HCT116 (cell line): ENCODE data around the gene ZSCAN9. TPM values are rescaled to one million over a fixed set of nuclear protein-coding genes. Genes with fewer than 3 reads are reported as not detected.

ENCODE experiments used
- ATAC-seq: fragments of 200-7000 bp; cut with Tn5 transposase; 2 replicates; pipeline ENCODE4 v1.9.1; 2020; ENCODE audit warnings: mild to moderate bottlenecking, moderate library complexity
- Bru-seq: library from RNA; stranded (reverse); fragments of 400-500 nt; gene quantifications from one replicate; lab custom pipeline; 2021; lab: Mats Ljungman, UMichigan
- BruChase-seq, 2 experiments: library from RNA; stranded (reverse); fragments of 400-500 nt; gene quantifications; one replicate each; lab custom pipeline; 2021; lab: Mats Ljungman, UMichigan
- BruUV-seq: library from RNA; stranded (reverse); fragments of 400-500 nt; replicated peaks from 2 replicates; lab custom pipeline; 2021; lab: Mats Ljungman, UMichigan
- CTCF ChIA-PET: fragments of 300-600 bp; sonication (Branson Sonifier 250); formaldehyde crosslinking; loops from one replicate; lab custom pipeline; 2021; ENCODE audit warnings: antibody characterized with exemption; lab: Charles Lee
- POLR2A ChIA-PET: fragments of 300-600, 350-600 bp; sonication (Branson Sonifier 250); formaldehyde crosslinking; loops from one replicate; lab custom pipeline; 2021; ENCODE audit warnings: antibody characterized with exemption; lab: Charles Lee
- RAD21 ChIA-PET, 2 experiments: fragments of 300-600 bp; sonication (Branson Sonifier 250); formaldehyde crosslinking; loops; one replicate each; lab custom pipeline; 2023; ENCODE audit warnings: low total read pairs in 2 of 2; ENCODE audit not compliant: uncharacterized antibody in 2 of 2, unreplicated experiment in 2 of 2, low non-redundant PET in 1 of 2; lab: Charles Lee
- DNase-seq: peaks from one replicate; pipeline ENCODE4 v3.0.0-alpha.2; 2010; ENCODE audit warnings: low read depth, low spot score
- H2AFZ ChIP-seq: fragments of 200-600 bp; shearing (Covaris generic), sonication (generic); 2 replicates; pipeline ENCODE4 v1.6.1; 2017; ENCODE audit warnings: low read depth, mixed run types, mixed read lengths, antibody characterized with exemption, low read length; ENCODE audit not compliant: poor library complexity, severe bottlenecking
- H3K27ac ChIP-seq: 2 replicates; pipeline ENCODE4 v1.5.1; 2012; ENCODE audit warnings: low read depth, low read length
- H3K27me3 ChIP-seq: fragments of 200-600 bp; sonication (generic); 2 replicates; pipeline ENCODE4 v1.6.1; 2016; ENCODE audit warnings: mixed run types, low read length, mixed read lengths; ENCODE audit not compliant: insufficient read depth
- H3K36me3 ChIP-seq, 2 experiments: fragments of 200-500 bp in 1 of 2; fragments of 200-600 bp in 1 of 2; sonication (Bioruptor generic) in 1 of 2; sonication (generic) in 1 of 2; 2 replicates each; pipeline versions ENCODE4 v1.5.1 to v1.6.1; 2014 to 2016; ENCODE audit warnings: low read length in 2 of 2, inconsistent platforms in 1 of 2, mixed read lengths in 1 of 2, mixed run types in 1 of 2; ENCODE audit not compliant: insufficient read depth in 2 of 2, control insufficient read depth in 1 of 2
- H3K4me1 ChIP-seq, 2 experiments: fragments of 200-600 bp in 1 of 2; sonication (generic) in 1 of 2; 2 replicates each; pipeline versions ENCODE4 v1.5.1 to v1.6.1; 2012 to 2017; ENCODE audit warnings: low read length in 2 of 2, inconsistent platforms in 1 of 2, mild to moderate bottlenecking in 1 of 2, mixed read lengths in 1 of 2, mixed run types in 1 of 2, moderate library complexity in 1 of 2; ENCODE audit not compliant: insufficient read depth in 2 of 2, control insufficient read depth in 1 of 2
- H3K4me2 ChIP-seq: fragments of 200-600 bp; sonication (generic); 2 replicates; pipeline ENCODE4 v1.6.1; 2017; ENCODE audit warnings: mixed run types, low read length, mixed read lengths
- H3K4me3 ChIP-seq, 2 experiments: fragments of 200-600 bp in 1 of 2; sonication (generic) in 1 of 2; replicated peaks in 1 of 2; 2 replicates each; pipeline ENCODE4 v1.5.1; 2011 to 2016; ENCODE audit warnings: low read length in 2 of 2, control low read depth in 1 of 2, low read depth in 1 of 2, mild to moderate bottlenecking in 1 of 2, mixed read lengths in 1 of 2, mixed run types in 1 of 2
- H3K79me2 ChIP-seq: fragments of 200-600 bp; sonication (generic); 2 replicates; pipeline ENCODE4 v1.6.1; 2017; ENCODE audit warnings: mild to moderate bottlenecking, mixed run types, low read length, moderate library complexity, mixed read lengths; ENCODE audit not compliant: insufficient read depth
- H3K9ac ChIP-seq: fragments of 200-600 bp; sonication (generic); 2 replicates; pipeline ENCODE4 v1.6.1; 2016; ENCODE audit warnings: low read length, mixed read lengths
- H3K9me2 ChIP-seq: fragments of 200-600 bp; sonication (generic), shearing (Covaris generic); 2 replicates; pipeline ENCODE4 v1.6.1; 2017; ENCODE audit warnings: mixed run types, mild to moderate bottlenecking, moderate library complexity; ENCODE audit not compliant: insufficient read depth
- H3K9me3 ChIP-seq, 2 experiments: fragments of 200-500 bp in 1 of 2; fragments of 200-600 bp in 1 of 2; sonication (Bioruptor generic) in 1 of 2; sonication (generic) in 1 of 2; 2 replicates each; pipeline ENCODE4 v1.6.1; 2014 to 2017; ENCODE audit warnings: low read length in 2 of 2, mixed read lengths in 2 of 2, inconsistent platforms in 1 of 2, low read depth in 1 of 2, mild to moderate bottlenecking in 1 of 2, mixed run types in 1 of 2, moderate library complexity in 1 of 2; ENCODE audit not compliant: control insufficient read depth in 1 of 2, insufficient read depth in 1 of 2
- H4K20me1 ChIP-seq: fragments of 200-600 bp; sonication (generic), shearing (Covaris generic); 2 replicates; pipeline ENCODE4 v1.6.1; 2017; ENCODE audit warnings: mixed run types, mild to moderate bottlenecking, moderate library complexity; ENCODE audit not compliant: insufficient read depth
- ATF3 ChIP-seq: IDR thresholded peaks from 2 replicates; pipeline ENCODE4 v1.6.1; 2012
- CBX3 ChIP-seq: IDR thresholded peaks from 2 replicates; pipeline ENCODE4 v1.6.1; 2012; ENCODE audit warnings: low read depth
- CEBPB ChIP-seq: IDR thresholded peaks from 2 replicates; pipeline ENCODE4 v1.6.1; 2012; ENCODE audit warnings: low read depth
- CTCF ChIP-seq, 3 experiments: fragments of 200-600 bp in 1 of 3; sonication (generic) in 1 of 3; IDR thresholded peaks in 2 of 3; conservative IDR thresholded peaks in 1 of 3; 2 replicates each; pipeline ENCODE4 v1.5.1; 2012 to 2017; ENCODE audit warnings: low read depth in 2 of 3, low read length in 2 of 3, antibody characterized with exemption in 1 of 3, borderline replicate concordance in 1 of 3, control low read depth in 1 of 3, mild to moderate bottlenecking in 1 of 3, mixed read lengths in 1 of 3, mixed run types in 1 of 3, moderate library complexity in 1 of 3; ENCODE audit not compliant: insufficient read depth in 1 of 3
- EGR1 ChIP-seq: IDR thresholded peaks from 2 replicates; pipeline ENCODE4 v1.6.1; 2012; ENCODE audit warnings: low read depth
- ELF1 ChIP-seq: IDR thresholded peaks from 2 replicates; pipeline ENCODE4 v1.6.1; 2012; ENCODE audit warnings: low read depth, borderline replicate concordance
- EZH2 ChIP-seq: fragments of 200-600 bp; sonication (generic); IDR thresholded peaks from 2 replicates; pipeline ENCODE4 v1.6.1; 2017; ENCODE audit warnings: antibody characterized with exemption, mixed run types
- EZH2phosphoT487 ChIP-seq: fragments of 200-600 bp; IDR thresholded peaks from 2 replicates; pipeline ENCODE4 v1.6.1; 2018; ENCODE audit warnings: antibody characterized with exemption, borderline replicate concordance
- FOSL1 ChIP-seq: IDR thresholded peaks from 2 replicates; pipeline ENCODE4 v1.6.1; 2012; ENCODE audit warnings: low read depth
- JUND ChIP-seq: IDR thresholded peaks from 2 replicates; pipeline ENCODE4 v1.6.1; 2012
- MAX ChIP-seq: IDR thresholded peaks from 2 replicates; pipeline ENCODE4 v1.6.1; 2012
- POLR2A ChIP-seq: IDR thresholded peaks from 2 replicates; pipeline ENCODE4 v1.7.0; 2011; ENCODE audit warnings: borderline replicate concordance; ENCODE audit not compliant: insufficient read depth, insufficient read length; ENCODE audit errors: extremely low read depth
- POLR2AphosphoS5 ChIP-seq: IDR thresholded peaks from 2 replicates; pipeline ENCODE4 v1.6.1; 2011; ENCODE audit warnings: mild to moderate bottlenecking, low read depth, low read length, moderate library complexity
- RAD21 ChIP-seq: IDR thresholded peaks from 2 replicates; pipeline ENCODE4 v1.6.1; 2012; ENCODE audit warnings: low read depth, mild to moderate bottlenecking
- REST ChIP-seq: IDR thresholded peaks from 2 replicates; pipeline ENCODE4 v1.6.1; 2012; ENCODE audit warnings: low read depth
- SIN3A ChIP-seq: IDR thresholded peaks from 2 replicates; pipeline ENCODE4 v1.6.1; 2012; ENCODE audit warnings: low read depth
- SP1 ChIP-seq: IDR thresholded peaks from 2 replicates; pipeline ENCODE4 v1.6.1; 2012; ENCODE audit warnings: low read depth
- TCF7L2 ChIP-seq: IDR thresholded peaks from 2 replicates; pipeline ENCODE4 v1.7.0; 2011; ENCODE audit warnings: borderline replicate concordance, inconsistent platforms; ENCODE audit not compliant: insufficient read depth, insufficient read length; ENCODE audit errors: extremely low read depth
- YY1 ChIP-seq: IDR thresholded peaks from 2 replicates; pipeline ENCODE4 v1.6.1; 2011; ENCODE audit warnings: low read length, low read depth, moderate library complexity, mild to moderate bottlenecking; ENCODE audit not compliant: insufficient replicate concordance; ENCODE audit errors: extremely low read depth
- ZFX ChIP-seq: fragments of 450-650 bp; IDR thresholded peaks from 2 replicates; pipeline ENCODE4 v1.6.1; 2017
- intact Hi-C: fragments of 100-400 bp; cut with micrococcal nuclease; formaldehyde crosslinking; loops from 2 replicates; pipeline ENCODE4 v1.10.0; 2022
- long read RNA-seq: library from polyadenylated mRNA; unstranded; transcript quantifications from one replicate; pipeline ENCODE4 v2.0.0, GENCODE V29; 2021; ENCODE audit not compliant: unreplicated experiment
- polyA plus RNA-seq: library from polyadenylated mRNA; unstranded; fragments of >200 nt; gene quantifications from 2 replicates; pipeline ENCODE4 v1.2.1, GENCODE V29; 2012; ENCODE audit warnings: missing spikeins
- total RNA-seq: library from RNA; stranded (reverse); gene quantifications from one replicate; pipeline ENCODE4 v1.2.1, GENCODE V29; 2021; ENCODE audit not compliant: unreplicated experiment

ZSCAN9 gene
- total RNA-seq (10.8 TPM), Bru-seq, nascent RNA (percentile 87 among the genes with signal in this experiment), BruChase-seq, experiment 1, labeled RNA remaining after a 6-hour chase (percentile 91 among the genes with signal in this experiment), BruChase-seq, experiment 2, labeled RNA remaining after a 2-hour chase (percentile 95 among the genes with signal in this experiment)
- 7.9 and 9.9 TPM in 2 replicates for polyA plus RNA-seq
- long read RNA-seq, transcript ZSCAN9-201 (4 exons, 1,621 nt), result major isoform, 5 of 12 reads
- long read RNA-seq, partial matches to known transcripts, result 1 of 12 reads
- long read RNA-seq, other reads (novel, unspliced or antisense), result 3 of 12 reads

- peaks cover 10 to 19% of the 10 kb centered on the region in 2 experiments for H3K4me1 ChIP-seq
- DNase-seq (peak; percentile 87), ATAC-seq (peak; percentile 93)
- intact Hi-C loops, result loop anchor here (5.0 kb wide), 1 partner anchor 127 kb away; no protein-coding TSS in a partner anchor
- TSS peak; percentile 73 for BruUV-seq
- CTCF ChIA-PET, result no interaction called here
- no peaks in the 10 kb centered on the region for H3K27me3 ChIP-seq
- no peaks in the 10 kb centered on the region; the same call in 1 of the 2 replicates for H3K9me2 ChIP-seq
- H3K4me2 ChIP-seq, result peak within 1 kb of the TSS; percentile 92
- H3K27ac ChIP-seq, result peak within 1 kb of the TSS; percentile 43
- H2AFZ ChIP-seq, result peak within 1 kb of the TSS; percentile 76
- no peaks in the 10 kb centered on the region for H4K20me1 ChIP-seq
- no peaks in the 10 kb centered on the region for H3K9me3 ChIP-seq
- peaks cover 19% of the 10 kb centered on the region for H3K79me2 ChIP-seq
- RAD21 ChIA-PET, result no interaction called here
- POLR2A ChIA-PET, result no interaction called here
- peaks cover 18 to 25% of the 10 kb centered on the region in 2 experiments for H3K36me3 ChIP-seq
- H3K9ac ChIP-seq, result peak within 1 kb of the TSS; percentile 76
- peak within 1 kb of the TSS; percentile 82 to 83 for H3K4me3 ChIP-seq
- TF ChIP-seq EZH2 (no peak), EGR1 (peak; percentile 61), YY1 (peak; percentile 88), SIN3A (peak; percentile 85), CBX3 (peak; percentile 73; the same call in 1 of the 2 replicates), CEBPB (no peak), CTCF (IDR thresholded peaks at IDR 0.05 in 2 of 3, conservative IDR thresholded peaks at IDR 0.05 in 1 of 3; ENCODE audit: borderline replicate concordance in 1 of 3, insufficient read depth in 1 of 3, low read depth in 2 of 3, low read length in 2 of 3) (no peak), REST (no peak), POLR2A (no peak), SP1 (peak; percentile 64), ATF3 (no peak), EZH2phosphoT487 (no peak), JUND (peak; percentile 38; the same call in 1 of the 2 replicates), ZFX (no peak), ELF1 (peak; percentile 82), RAD21 (no peak), TCF7L2 (peak; percentile 99), FOSL1 (peak; percentile 24; the same call in 1 of the 2 replicates), POLR2AphosphoS5 (peak; percentile 79), MAX (peak; percentile 76)
These were observed at the start of gene ZSCAN9 for GRCh38 chr6:28225056-28225834. Gene ZSCAN9 (plus strand): TSS chr6:28225275. CDS start chr6:28227085, 1,810 bp downstream.
